Thymus (tissue), 11 donors: ENCODE data around the gene ANKRD13C. TPM values are rescaled to one million over a fixed set of nuclear protein-coding genes. Genes with fewer than 3 reads are reported as not detected.
A peak's percentile ranks its signal among the peaks of the same experiment; 100 is the strongest.

Source experiments
- DNase-seq, 9 donors: peaks; one replicate each; pipeline ENCODE4 v3.0.0-alpha.2; 2013; ENCODE audit warnings: low spot score in 9 of 9, low read depth in 6 of 9, missing footprints in 1 of 9
- H3K27ac ChIP-seq, 2 donors: one replicate each; pipeline ENCODE4 v1.5.1; 2013; ENCODE audit warnings: control low read depth in 1 of 2, low read depth in 1 of 2, low read length in 1 of 2, mild to moderate bottlenecking in 1 of 2, moderate library complexity in 1 of 2
- H3K27me3 ChIP-seq, 2 donors: one replicate each; pipeline ENCODE4 v1.5.1; 2013; ENCODE audit warnings: low read length in 1 of 2; ENCODE audit not compliant: control insufficient read depth in 2 of 2, insufficient read depth in 1 of 2
- H3K36me3 ChIP-seq, 2 donors: one replicate each; pipeline ENCODE4 v1.5.1; 2013; ENCODE audit warnings: low read length in 1 of 2, mild to moderate bottlenecking in 1 of 2, moderate library complexity in 1 of 2; ENCODE audit not compliant: control insufficient read depth in 2 of 2, insufficient read depth in 2 of 2
- H3K4me1 ChIP-seq, 2 donors: one replicate each; pipeline ENCODE4 v1.5.1; 2013; ENCODE audit warnings: low read length in 2 of 2; ENCODE audit not compliant: control insufficient read depth in 2 of 2, insufficient read depth in 2 of 2
- H3K4me3 ChIP-seq, 2 donors: one replicate each; pipeline ENCODE4 v1.5.1; 2013; ENCODE audit warnings: low read length in 2 of 2, control low read depth in 1 of 2, mild to moderate bottlenecking in 1 of 2
- H3K9me3 ChIP-seq, 2 donors: one replicate each; pipeline ENCODE4 v1.5.1; 2013; ENCODE audit warnings: low read length in 1 of 2, mild to moderate bottlenecking in 1 of 2; ENCODE audit not compliant: control insufficient read depth in 2 of 2, insufficient read depth in 1 of 2
- WGBS: extraction: QIAGEN DNeasy Blood & Tissue Kit; methylation state at CpG from one replicate; pipeline ENCODE4 v1.1.7; 2013; 5-methylcytosine and 5-hydroxymethylcytosine counted together
- polyA plus RNA-seq: library from polyadenylated mRNA; stranded (reverse); fragments of 200-250 nt; gene quantifications from one replicate; pipeline ENCODE4 v1.2.3, GENCODE V29; 2013
- total RNA-seq: library from RNA; stranded (reverse); fragments of 120-200 nt; gene quantifications from one replicate; pipeline ENCODE4 v1.2.4, GENCODE V29; 2013
- donor health status: healthy.

ANKRD13C gene
- total and polyA plus RNA-seq, 2 donors: 18.6 to 24.9 TPM

- Histone ChIP-seq H3K9me3 (no peaks in the 10 kb centered on the region), H3K4me3 (no peak overlapping the region), H3K4me1 (no peaks in the 10 kb centered on the region), H3K36me3 (peaks cover 0 to 16% of the 10 kb centered on the region in 2 donors), H3K27ac (no peak overlapping the region), H3K27me3 (no peaks in the 10 kb centered on the region)
- DNase-seq: no peak
- WGBS: 95% methylated on average over 1 of the region's 1 CpG
Observed at GRCh38 chr1:70256664-70257063, 97.9 kb downstream of the ANKRD13C start.

GRCh38 chr1:70248729-70249128 is 105.8 kb downstream of the ANKRD13C start:
- 97% methylated on average over 4 of the region's 4 CpGs for WGBS
- H3K36me3 ChIP-seq: peaks cover 11 to 85% of the 10 kb centered on the region in 2 donors
- no peak for DNase-seq
- no peaks in the 10 kb centered on the region for H3K4me1 ChIP-seq
- H3K27me3 ChIP-seq: no peaks in the 10 kb centered on the region
- no peak overlapping the region for H3K27ac ChIP-seq
- no peak overlapping the region for H3K4me3 ChIP-seq
- H3K9me3 ChIP-seq: no peaks in the 10 kb centered on the region

- peaks cover 18 to 90% of the 10 kb centered on the region in 2 donors for H3K36me3 ChIP-seq
- H3K4me1 ChIP-seq: no peaks in the 10 kb centered on the region
- no peaks in the 10 kb centered on the region for H3K27me3 ChIP-seq
- no peak for DNase-seq
- H3K27ac ChIP-seq: no peak overlapping the region
- H3K9me3 ChIP-seq: no peaks in the 10 kb centered on the region
- no peak overlapping the region for H3K4me3 ChIP-seq
Observed at GRCh38 chr1:70247768-70248167, 106.8 kb downstream of the ANKRD13C start.

GRCh38 chr1:70247122-70247521 is 107.4 kb downstream of the ANKRD13C start:
- H3K36me3 ChIP-seq: peaks cover 23 to 91% of the 10 kb centered on the region in 2 donors
- no peaks in the 10 kb centered on the region for H3K9me3 ChIP-seq
- no peak overlapping the region for H3K27ac ChIP-seq
- H3K4me3 ChIP-seq: no peak overlapping the region
- H3K4me1 ChIP-seq: no peaks in the 10 kb centered on the region
- no peaks in the 10 kb centered on the region for H3K27me3 ChIP-seq
- no peak for DNase-seq

GRCh38 chr1:70239940-70240339 is 114.6 kb downstream of the ANKRD13C start:
- H3K4me1 ChIP-seq: no peaks in the 10 kb centered on the region
- no peaks in the 10 kb centered on the region for H3K9me3 ChIP-seq
- H3K27ac ChIP-seq: no peak overlapping the region
- no peak overlapping the region for H3K4me3 ChIP-seq
- H3K27me3 ChIP-seq: no peaks in the 10 kb centered on the region
- no peak for DNase-seq
- H3K36me3 ChIP-seq: peaks cover 42 to 93% of the 10 kb centered on the region in 2 donors

GRCh38 chr1:70234733-70235132 is 119.8 kb downstream of the ANKRD13C start:
- no peak for DNase-seq
- Histone ChIP-seq H3K9me3 (no peaks in the 10 kb centered on the region), H3K4me3 (no peak overlapping the region), H3K36me3 (peaks cover 40 to 89% of the 10 kb centered on the region in 2 donors), H3K27ac (no peak overlapping the region), H3K4me1 (no peaks in the 10 kb centered on the region), H3K27me3 (no peaks in the 10 kb centered on the region)

- Histone ChIP-seq H3K27ac (no peak overlapping the region), H3K9me3 (no peaks in the 10 kb centered on the region), H3K27me3 (no peaks in the 10 kb centered on the region), H3K4me1 (peaks cover 0 to 4% of the 10 kb centered on the region in 2 donors), H3K4me3 (no peak overlapping the region), H3K36me3 (peaks cover 31 to 79% of the 10 kb centered on the region in 2 donors)
- no peak for DNase-seq
- 98% methylated on average over 4 of the region's 4 CpGs for WGBS
Observed at GRCh38 chr1:70231475-70231874, 123.0 kb downstream of the ANKRD13C start.

GRCh38 chr1:70228670-70229069 is 125.9 kb downstream of the ANKRD13C start:
- H3K4me1 ChIP-seq: peaks cover 0 to 4% of the 10 kb centered on the region in 2 donors
- no peak for DNase-seq
- H3K9me3 ChIP-seq: no peaks in the 10 kb centered on the region
- WGBS: 95% methylated on average over 2 of the region's 2 CpGs
- H3K4me3 ChIP-seq: no peak overlapping the region
- H3K36me3 ChIP-seq: peaks cover 21 to 72% of the 10 kb centered on the region in 2 donors
- H3K27ac ChIP-seq: no peak overlapping the region
- H3K27me3 ChIP-seq: no peaks in the 10 kb centered on the region

- no peak overlapping the region for H3K4me3 ChIP-seq
Observed at GRCh38 chr1:70227439-70227838, 127.1 kb downstream of the ANKRD13C start.

GRCh38 chr1:70224954-70225353 is 129.6 kb downstream of the ANKRD13C start:
- Histone ChIP-seq H3K4me3 (no peak overlapping the region), H3K27ac (no peak overlapping the region), H3K27me3 (no peaks in the 10 kb centered on the region), H3K4me1 (peaks cover 4% of the 10 kb centered on the region in 2 donors), H3K9me3 (no peaks in the 10 kb centered on the region), H3K36me3 (peaks cover 7 to 44% of the 10 kb centered on the region in 2 donors)
- whole genome bisulfite sequencing: 98% methylated on average over 2 of the region's 2 CpGs
- DNase-seq: no peak

More at GRCh38 chr1:70227439-70227838, 127.1 kb downstream of the ANKRD13C start:
- H3K9me3 ChIP-seq: no peaks in the 10 kb centered on the region
- H3K27ac ChIP-seq: peak overlapping the region in 1 of 2 donors; percentile 20
- no peaks in the 10 kb centered on the region for H3K27me3 ChIP-seq
- peaks cover 15 to 67% of the 10 kb centered on the region in 2 donors for H3K36me3 ChIP-seq
- peaks cover 0 to 4% of the 10 kb centered on the region in 2 donors for H3K4me1 ChIP-seq
- WGBS: 70% methylated on average over 1 of the region's 1 CpG
- peak in 2 of 9 donors; percentile 8 to 33 for DNase-seq
